GM18858 (cell line): ENCODE measurements around the gene BMAL2.

Source experiments
- ATAC-seq: cut with Tn5 transposase; IDR thresholded peaks from one replicate; pipeline ENCODE4 v1.9.1; 2021; ENCODE audit not compliant: unreplicated experiment

Gene BMAL2

GRCh38 chr12:27355486-27355885 is 22.9 kb downstream of the BMAL2 start:
- no peak for ATAC-seq

GRCh38 chr12:27355979-27356378 is 23.3 kb downstream of the BMAL2 start:
- ATAC-seq = no peak

GRCh38 chr12:27359578-27360340 is 27.1 kb downstream of the BMAL2 start:
- ATAC-seq = no peak

GRCh38 chr12:27361372-27361771 is 28.7 kb downstream of the BMAL2 start:
- no peak for ATAC-seq

GRCh38 chr12:27366621-27367020 is 34.0 kb downstream of the BMAL2 start:
- no peak for ATAC-seq

GRCh38 chr12:27367078-27367477 is 34.4 kb downstream of the BMAL2 start:
- no peak for ATAC-seq

- ATAC-seq = no peak
Measured at GRCh38 chr12:27382171-27382795, 49.6 kb downstream of the BMAL2 start.
